Measurements from ENCODE around the gene SPINK9. TPM values are rescaled to one million over a fixed set of nuclear protein-coding genes. Genes with fewer than 3 reads are reported as not detected.

SPINK9 gene, protein sequence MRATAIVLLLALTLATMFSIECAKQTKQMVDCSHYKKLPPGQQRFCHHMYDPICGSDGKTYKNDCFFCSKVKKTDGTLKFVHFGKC
- total RNA-seq (2014; rRNA removed; shearing (Covaris generic)), result not detected in 2 replicates
- not detected in 2 replicates for polyA plus RNA-seq (2016; fragmentation: Nextera tagmentation; extraction: Ambion mirVana)
- long read RNA-seq, result 0 reads

DNA sequence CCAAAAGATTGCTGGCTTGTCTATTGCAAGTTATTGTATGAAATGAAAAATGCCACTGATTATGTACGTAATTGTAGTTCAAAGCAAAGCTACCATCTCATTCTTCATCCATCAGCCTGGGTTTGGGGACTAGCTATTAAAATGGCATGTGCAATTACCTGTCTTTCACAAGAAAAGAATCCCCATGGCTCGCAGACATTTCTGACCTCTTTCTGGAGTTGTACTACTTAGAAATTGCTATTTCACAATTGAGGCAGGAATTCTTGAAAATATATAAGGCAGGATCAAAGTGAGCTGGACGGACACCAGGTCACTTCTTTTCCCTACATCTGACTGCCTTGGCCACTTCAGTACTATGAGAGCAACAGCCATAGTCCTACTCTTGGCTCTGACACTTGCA is at the start of gene SPINK9:
TSS of gene SPINK9 (plus strand) at position 301 of the 400 bp plus-strand sequence. CDS start at position 356, 55 bp downstream.
- no peaks in the 10 kb centered on the region for H3K9me2 ChIP-seq (ENCODE audit: insufficient read depth)
- H4K20me1 ChIP-seq (replicated peaks; ENCODE audit: insufficient read depth), result no peaks in the 10 kb centered on the region
- H3K27me3 Mint-ChIP-seq (ENCODE audit: insufficient read depth, low read depth, poor library complexity), result peaks cover 2% of the 10 kb centered on the region
- no peak within 1 kb of the TSS for H2AFZ ChIP-seq
- H3K4me1 Mint-ChIP-seq, result no peaks in the 10 kb centered on the region
- H3K4me1 ChIP-seq (ENCODE audit: insufficient read depth), result no peaks in the 10 kb centered on the region
- H3K27ac Mint-ChIP-seq, result no peak within 1 kb of the TSS
- H3K27ac ChIP-seq (ENCODE audit: low read depth), result no peak within 1 kb of the TSS
- peaks cover 9% of the 10 kb centered on the region; the same call in 2 of the 3 replicates for H3K9me3 Mint-ChIP-seq
- no peaks in the 10 kb centered on the region for H3K79me2 ChIP-seq (replicated peaks; ENCODE audit: insufficient read depth)
- ATAC-seq (no peak), DNase-seq (ENCODE audit: low spot score) (no peak)
- peaks cover 6% of the 10 kb centered on the region; the same call in 2 of the 3 replicates for H3K36me3 Mint-ChIP-seq (ENCODE audit: low read depth)
- H3K4me2 ChIP-seq, result no peak within 1 kb of the TSS
- no peaks in the 10 kb centered on the region for H3K36me3 ChIP-seq (ENCODE audit: insufficient read depth)
- no peaks in the 10 kb centered on the region for H3K27me3 ChIP-seq (ENCODE audit: insufficient read depth)
- TF ChIP-seq, protein P1, sequence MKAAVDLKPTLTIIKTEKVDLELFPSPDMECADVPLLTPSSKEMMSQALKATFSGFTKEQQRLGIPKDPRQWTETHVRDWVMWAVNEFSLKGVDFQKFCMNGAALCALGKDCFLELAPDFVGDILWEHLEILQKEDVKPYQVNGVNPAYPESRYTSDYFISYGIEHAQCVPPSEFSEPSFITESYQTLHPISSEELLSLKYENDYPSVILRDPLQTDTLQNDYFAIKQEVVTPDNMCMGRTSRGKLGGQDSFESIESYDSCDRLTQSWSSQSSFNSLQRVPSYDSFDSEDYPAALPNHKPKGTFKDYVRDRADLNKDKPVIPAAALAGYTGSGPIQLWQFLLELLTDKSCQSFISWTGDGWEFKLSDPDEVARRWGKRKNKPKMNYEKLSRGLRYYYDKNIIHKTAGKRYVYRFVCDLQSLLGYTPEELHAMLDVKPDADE (IDR thresholded peaks at IDR 0.05), result no peak
- TF ChIP-seq, protein P2, sequence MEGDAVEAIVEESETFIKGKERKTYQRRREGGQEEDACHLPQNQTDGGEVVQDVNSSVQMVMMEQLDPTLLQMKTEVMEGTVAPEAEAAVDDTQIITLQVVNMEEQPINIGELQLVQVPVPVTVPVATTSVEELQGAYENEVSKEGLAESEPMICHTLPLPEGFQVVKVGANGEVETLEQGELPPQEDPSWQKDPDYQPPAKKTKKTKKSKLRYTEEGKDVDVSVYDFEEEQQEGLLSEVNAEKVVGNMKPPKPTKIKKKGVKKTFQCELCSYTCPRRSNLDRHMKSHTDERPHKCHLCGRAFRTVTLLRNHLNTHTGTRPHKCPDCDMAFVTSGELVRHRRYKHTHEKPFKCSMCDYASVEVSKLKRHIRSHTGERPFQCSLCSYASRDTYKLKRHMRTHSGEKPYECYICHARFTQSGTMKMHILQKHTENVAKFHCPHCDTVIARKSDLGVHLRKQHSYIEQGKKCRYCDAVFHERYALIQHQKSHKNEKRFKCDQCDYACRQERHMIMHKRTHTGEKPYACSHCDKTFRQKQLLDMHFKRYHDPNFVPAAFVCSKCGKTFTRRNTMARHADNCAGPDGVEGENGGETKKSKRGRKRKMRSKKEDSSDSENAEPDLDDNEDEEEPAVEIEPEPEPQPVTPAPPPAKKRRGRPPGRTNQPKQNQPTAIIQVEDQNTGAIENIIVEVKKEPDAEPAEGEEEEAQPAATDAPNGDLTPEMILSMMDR (conservative IDR thresholded peaks at IDR 0.05; ENCODE audit: low read depth in 2 of 2), result no peak
- no peak for TF ChIP-seq STAT1 (IDR thresholded peaks at IDR 0.05; ENCODE audit: unreplicated experiment)
- no peak for TF ChIP-seq CREB1 (CRISPR knock-in tag; IDR thresholded peaks at IDR 0.05; ENCODE audit: low read depth)
- TF ChIP-seq, protein P3, sequence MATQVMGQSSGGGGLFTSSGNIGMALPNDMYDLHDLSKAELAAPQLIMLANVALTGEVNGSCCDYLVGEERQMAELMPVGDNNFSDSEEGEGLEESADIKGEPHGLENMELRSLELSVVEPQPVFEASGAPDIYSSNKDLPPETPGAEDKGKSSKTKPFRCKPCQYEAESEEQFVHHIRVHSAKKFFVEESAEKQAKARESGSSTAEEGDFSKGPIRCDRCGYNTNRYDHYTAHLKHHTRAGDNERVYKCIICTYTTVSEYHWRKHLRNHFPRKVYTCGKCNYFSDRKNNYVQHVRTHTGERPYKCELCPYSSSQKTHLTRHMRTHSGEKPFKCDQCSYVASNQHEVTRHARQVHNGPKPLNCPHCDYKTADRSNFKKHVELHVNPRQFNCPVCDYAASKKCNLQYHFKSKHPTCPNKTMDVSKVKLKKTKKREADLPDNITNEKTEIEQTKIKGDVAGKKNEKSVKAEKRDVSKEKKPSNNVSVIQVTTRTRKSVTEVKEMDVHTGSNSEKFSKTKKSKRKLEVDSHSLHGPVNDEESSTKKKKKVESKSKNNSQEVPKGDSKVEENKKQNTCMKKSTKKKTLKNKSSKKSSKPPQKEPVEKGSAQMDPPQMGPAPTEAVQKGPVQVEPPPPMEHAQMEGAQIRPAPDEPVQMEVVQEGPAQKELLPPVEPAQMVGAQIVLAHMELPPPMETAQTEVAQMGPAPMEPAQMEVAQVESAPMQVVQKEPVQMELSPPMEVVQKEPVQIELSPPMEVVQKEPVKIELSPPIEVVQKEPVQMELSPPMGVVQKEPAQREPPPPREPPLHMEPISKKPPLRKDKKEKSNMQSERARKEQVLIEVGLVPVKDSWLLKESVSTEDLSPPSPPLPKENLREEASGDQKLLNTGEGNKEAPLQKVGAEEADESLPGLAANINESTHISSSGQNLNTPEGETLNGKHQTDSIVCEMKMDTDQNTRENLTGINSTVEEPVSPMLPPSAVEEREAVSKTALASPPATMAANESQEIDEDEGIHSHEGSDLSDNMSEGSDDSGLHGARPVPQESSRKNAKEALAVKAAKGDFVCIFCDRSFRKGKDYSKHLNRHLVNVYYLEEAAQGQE (IDR thresholded peaks at IDR 0.05; ENCODE audit: unreplicated experiment), result no peak
- no peak for TF ChIP-seq EZH2phosphoT487 (IDR thresholded peaks at IDR 0.05; ENCODE audit: unreplicated experiment)
- no peak for TF ChIP-seq EZH2 (IDR thresholded peaks at IDR 0.05; ENCODE audit: low read depth, unreplicated experiment)
- TF ChIP-seq, protein P4, sequence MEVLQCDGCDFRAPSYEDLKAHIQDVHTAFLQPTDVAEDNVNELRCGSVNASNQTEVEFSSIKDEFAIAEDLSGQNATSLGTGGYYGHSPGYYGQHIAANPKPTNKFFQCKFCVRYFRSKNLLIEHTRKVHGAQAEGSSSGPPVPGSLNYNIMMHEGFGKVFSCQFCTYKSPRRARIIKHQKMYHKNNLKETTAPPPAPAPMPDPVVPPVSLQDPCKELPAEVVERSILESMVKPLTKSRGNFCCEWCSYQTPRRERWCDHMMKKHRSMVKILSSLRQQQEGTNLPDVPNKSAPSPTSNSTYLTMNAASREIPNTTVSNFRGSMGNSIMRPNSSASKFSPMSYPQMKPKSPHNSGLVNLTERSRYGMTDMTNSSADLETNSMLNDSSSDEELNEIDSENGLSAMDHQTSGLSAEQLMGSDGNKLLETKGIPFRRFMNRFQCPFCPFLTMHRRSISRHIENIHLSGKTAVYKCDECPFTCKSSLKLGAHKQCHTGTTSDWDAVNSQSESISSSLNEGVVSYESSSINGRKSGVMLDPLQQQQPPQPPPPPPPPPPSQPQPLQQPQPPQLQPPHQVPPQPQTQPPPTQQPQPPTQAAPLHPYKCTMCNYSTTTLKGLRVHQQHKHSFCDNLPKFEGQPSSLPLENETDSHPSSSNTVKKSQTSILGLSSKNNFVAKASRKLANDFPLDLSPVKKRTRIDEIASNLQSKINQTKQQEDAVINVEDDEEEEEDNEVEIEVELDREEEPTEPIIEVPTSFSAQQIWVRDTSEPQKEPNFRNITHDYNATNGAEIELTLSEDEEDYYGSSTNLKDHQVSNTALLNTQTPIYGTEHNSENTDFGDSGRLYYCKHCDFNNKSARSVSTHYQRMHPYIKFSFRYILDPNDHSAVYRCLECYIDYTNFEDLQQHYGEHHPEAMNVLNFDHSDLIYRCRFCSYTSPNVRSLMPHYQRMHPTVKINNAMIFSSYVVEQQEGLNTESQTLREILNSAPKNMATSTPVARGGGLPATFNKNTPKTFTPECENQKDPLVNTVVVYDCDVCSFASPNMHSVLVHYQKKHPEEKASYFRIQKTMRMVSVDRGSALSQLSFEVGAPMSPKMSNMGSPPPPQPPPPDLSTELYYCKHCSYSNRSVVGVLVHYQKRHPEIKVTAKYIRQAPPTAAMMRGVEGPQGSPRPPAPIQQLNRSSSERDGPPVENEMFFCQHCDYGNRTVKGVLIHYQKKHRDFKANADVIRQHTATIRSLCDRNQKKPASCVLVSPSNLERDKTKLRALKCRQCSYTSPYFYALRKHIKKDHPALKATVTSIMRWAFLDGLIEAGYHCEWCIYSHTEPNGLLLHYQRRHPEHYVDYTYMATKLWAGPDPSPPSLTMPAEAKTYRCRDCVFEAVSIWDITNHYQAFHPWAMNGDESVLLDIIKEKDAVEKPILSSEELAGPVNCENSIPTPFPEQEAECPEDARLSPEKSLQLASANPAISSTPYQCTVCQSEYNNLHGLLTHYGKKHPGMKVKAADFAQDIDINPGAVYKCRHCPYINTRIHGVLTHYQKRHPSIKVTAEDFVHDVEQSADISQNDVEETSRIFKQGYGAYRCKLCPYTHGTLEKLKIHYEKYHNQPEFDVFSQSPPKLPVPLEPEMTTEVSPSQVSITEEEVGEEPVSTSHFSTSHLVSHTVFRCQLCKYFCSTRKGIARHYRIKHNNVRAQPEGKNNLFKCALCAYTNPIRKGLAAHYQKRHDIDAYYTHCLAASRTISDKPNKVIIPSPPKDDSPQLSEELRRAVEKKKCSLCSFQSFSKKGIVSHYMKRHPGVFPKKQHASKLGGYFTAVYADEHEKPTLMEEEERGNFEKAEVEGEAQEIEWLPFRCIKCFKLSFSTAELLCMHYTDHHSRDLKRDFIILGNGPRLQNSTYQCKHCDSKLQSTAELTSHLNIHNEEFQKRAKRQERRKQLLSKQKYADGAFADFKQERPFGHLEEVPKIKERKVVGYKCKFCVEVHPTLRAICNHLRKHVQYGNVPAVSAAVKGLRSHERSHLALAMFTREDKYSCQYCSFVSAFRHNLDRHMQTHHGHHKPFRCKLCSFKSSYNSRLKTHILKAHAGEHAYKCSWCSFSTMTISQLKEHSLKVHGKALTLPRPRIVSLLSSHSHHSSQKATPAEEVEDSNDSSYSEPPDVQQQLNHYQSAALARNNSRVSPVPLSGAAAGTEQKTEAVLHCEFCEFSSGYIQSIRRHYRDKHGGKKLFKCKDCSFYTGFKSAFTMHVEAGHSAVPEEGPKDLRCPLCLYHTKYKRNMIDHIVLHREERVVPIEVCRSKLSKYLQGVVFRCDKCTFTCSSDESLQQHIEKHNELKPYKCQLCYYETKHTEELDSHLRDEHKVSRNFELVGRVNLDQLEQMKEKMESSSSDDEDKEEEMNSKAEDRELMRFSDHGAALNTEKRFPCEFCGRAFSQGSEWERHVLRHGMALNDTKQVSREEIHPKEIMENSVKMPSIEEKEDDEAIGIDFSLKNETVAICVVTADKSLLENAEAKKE (CRISPR knock-in tag; IDR thresholded peaks at IDR 0.05), result no peak
- no peak for TF ChIP-seq JUNB (IDR thresholded peaks at IDR 0.05; ENCODE audit: unreplicated experiment)
- TF ChIP-seq ZNF331 (CRISPR knock-in tag; IDR thresholded peaks at IDR 0.05; ENCODE audit: low read depth), result no peak
- TF ChIP-seq POLR2AphosphoS5 (IDR thresholded peaks at IDR 0.05; ENCODE audit: low read depth), result no peak
- TF ChIP-seq ZNF114 (CRISPR knock-in tag; IDR thresholded peaks at IDR 0.05), result no peak
- TF ChIP-seq NANOG (IDR thresholded peaks at IDR 0.05; ENCODE audit: borderline replicate concordance), result no peak
- no peak within 1 kb of the TSS for H3K4me3 Mint-ChIP-seq
- no peak within 1 kb of the TSS for H3K4me3 ChIP-seq
- no peaks in the 10 kb centered on the region for H3F3A ChIP-seq (replicated peaks; ENCODE audit: low read depth)

All from GM23338 (cell line).